ENCODE data around the gene AUP1. TPM values are rescaled to one million over a fixed set of nuclear protein-coding genes. Genes with fewer than 3 reads are reported as not detected.

AUP1 gene, protein sequence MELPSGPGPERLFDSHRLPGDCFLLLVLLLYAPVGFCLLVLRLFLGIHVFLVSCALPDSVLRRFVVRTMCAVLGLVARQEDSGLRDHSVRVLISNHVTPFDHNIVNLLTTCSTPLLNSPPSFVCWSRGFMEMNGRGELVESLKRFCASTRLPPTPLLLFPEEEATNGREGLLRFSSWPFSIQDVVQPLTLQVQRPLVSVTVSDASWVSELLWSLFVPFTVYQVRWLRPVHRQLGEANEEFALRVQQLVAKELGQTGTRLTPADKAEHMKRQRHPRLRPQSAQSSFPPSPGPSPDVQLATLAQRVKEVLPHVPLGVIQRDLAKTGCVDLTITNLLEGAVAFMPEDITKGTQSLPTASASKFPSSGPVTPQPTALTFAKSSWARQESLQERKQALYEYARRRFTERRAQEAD
- 100 to 1,000 TPM in 2 of 6 experiments, 10 to 100 TPM in 4; 81.0 to 119 (median 94.6) TPM for total RNA-seq (2021; fragmentation: NEBNext Ultra II Directional; extraction: Animal tissue kit (Norgen Biotek cat#: 25700))
- long read RNA-seq, transcript AUP1-201 (12 exons, 1,695 nt) = major isoform, 127 of 187 reads
- long read RNA-seq, partial matches to known transcripts = 18 of 187 reads
- long read RNA-seq, other reads (novel, unspliced or antisense) = 36 of 187 reads

DNA sequence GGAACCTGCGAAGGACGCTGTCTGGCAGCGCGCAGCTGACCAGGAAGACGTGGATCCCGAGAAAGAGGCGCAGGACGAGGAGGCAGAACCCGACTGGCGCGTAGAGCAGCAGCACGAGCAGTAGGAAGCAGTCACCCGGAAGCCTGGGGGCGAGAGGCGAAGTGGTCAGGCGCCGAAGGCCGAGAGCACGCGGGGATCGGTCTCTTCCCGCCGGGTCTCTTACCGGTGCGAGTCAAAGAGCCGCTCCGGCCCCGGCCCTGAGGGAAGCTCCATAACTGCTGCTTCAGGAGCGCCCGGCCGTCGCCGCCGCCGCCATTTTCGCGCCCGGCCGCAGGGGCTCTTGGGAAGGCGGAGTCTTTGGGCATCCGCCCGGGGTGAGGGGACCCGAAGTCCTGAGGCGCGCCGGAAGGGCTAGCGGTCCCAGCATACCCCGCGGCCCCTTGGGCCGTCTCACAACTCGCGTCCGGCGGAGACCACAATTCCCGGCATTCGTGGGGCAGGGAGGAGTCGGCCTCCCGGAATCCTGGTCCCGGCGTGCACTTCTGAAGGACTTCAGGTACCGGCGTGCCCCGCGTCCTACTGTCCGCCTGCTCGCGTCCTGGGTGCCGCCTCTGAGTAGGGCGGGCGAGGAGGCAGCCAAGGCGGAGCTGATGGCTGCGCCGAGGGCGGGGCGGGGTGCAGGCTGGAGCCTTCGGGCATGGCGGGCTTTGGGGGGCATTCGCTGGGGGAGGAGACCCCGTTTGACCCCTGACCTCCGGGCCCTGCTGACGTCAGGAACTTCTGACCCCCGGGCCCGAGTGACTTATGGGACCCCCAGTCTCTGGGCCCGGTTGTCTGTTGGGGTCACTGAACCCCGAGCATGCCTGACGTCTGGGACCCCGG is at the start of gene AUP1, which contains the start of gene HTRA2:
TSS of gene AUP1 (minus strand) at position 350 of the 882 bp plus-strand sequence. CDS start at position 273, 77 bp downstream.
TSS of gene HTRA2 (plus strand) at position 577 of the 882 bp plus-strand sequence. CDS start at position 651, 74 bp downstream.
- peak within 1 kb of the TSS; percentile 100 for H3K4me3 Mint-ChIP-seq
- peaks cover 37% of the 10 kb centered on the region for H3K4me1 Mint-ChIP-seq (ENCODE audit: low read depth)
- DNase-seq = peak; percentile 99
- peaks cover 39% of the 10 kb centered on the region for H3K36me3 Mint-ChIP-seq (ENCODE audit: low read depth)
- peaks cover 4% of the 10 kb centered on the region for H3K27me3 Mint-ChIP-seq (ENCODE audit: insufficient read depth)
- H3K27ac Mint-ChIP-seq = peak within 1 kb of the TSS; percentile 99
- TF ChIP-seq, protein P1, sequence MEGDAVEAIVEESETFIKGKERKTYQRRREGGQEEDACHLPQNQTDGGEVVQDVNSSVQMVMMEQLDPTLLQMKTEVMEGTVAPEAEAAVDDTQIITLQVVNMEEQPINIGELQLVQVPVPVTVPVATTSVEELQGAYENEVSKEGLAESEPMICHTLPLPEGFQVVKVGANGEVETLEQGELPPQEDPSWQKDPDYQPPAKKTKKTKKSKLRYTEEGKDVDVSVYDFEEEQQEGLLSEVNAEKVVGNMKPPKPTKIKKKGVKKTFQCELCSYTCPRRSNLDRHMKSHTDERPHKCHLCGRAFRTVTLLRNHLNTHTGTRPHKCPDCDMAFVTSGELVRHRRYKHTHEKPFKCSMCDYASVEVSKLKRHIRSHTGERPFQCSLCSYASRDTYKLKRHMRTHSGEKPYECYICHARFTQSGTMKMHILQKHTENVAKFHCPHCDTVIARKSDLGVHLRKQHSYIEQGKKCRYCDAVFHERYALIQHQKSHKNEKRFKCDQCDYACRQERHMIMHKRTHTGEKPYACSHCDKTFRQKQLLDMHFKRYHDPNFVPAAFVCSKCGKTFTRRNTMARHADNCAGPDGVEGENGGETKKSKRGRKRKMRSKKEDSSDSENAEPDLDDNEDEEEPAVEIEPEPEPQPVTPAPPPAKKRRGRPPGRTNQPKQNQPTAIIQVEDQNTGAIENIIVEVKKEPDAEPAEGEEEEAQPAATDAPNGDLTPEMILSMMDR (IDR thresholded peaks at IDR 0.05) = no peak
- H3K9me3 Mint-ChIP-seq = no peaks in the 10 kb centered on the region

DNA sequence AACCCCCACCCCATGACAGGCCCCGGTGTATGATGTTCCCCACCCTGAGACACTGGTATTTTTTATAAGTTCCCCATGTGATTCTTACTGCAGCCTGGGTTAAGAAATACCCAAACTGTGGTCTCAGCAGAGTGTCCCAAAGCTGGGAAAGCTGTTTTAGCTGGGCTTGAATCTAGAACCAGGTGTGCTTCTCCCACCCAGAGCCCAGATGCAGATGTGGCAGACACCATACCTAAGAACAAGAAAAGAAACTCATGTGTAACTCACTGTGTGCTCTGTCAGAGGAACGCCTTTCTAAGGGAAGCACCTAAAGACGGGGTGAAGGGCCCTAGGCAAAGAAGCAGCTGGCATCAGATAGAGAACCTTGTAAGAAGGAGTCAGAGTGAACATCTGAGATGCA is 48.9 kb upstream of the AUP1 start:
- no peak for DNase-seq
- no peaks in the 10 kb centered on the region for H3K27me3 Mint-ChIP-seq (ENCODE audit: insufficient read depth)
- no peaks in the 10 kb centered on the region for H3K36me3 Mint-ChIP-seq (ENCODE audit: low read depth)
- H3K27ac Mint-ChIP-seq = no peak overlapping the region
- TF ChIP-seq, protein P1 (IDR thresholded peaks at IDR 0.05) = no peak
- H3K4me3 Mint-ChIP-seq = no peak overlapping the region
- peaks cover 67% of the 10 kb centered on the region for H3K4me1 Mint-ChIP-seq (ENCODE audit: low read depth)
- H3K9me3 Mint-ChIP-seq = no peaks in the 10 kb centered on the region

DNA sequence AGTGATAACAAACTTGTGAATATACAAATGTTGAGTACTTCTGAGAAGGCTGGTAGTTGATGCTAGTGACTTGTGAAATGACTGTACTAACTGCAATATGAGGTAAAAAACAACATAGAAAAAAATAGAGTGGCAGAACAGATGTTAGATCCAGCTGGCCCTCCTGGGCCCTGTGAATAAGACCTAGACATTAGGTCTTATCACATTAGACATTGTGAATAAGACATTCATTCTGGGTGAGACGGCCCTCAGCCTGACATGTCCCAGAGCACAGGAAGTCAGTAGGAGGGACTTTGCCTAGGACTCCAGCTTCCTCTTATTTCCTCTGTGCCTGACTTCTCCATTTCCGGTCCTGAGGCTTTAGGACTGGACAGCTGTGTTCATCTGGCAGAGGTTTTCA is 47.9 kb upstream of the AUP1 start:
- no peaks in the 10 kb centered on the region for H3K36me3 Mint-ChIP-seq (ENCODE audit: low read depth)
- 0 out of 2 replicates have a peak overlapping the region, but pooled peaks have one; percentile 8 for H3K4me3 Mint-ChIP-seq
- H3K9me3 Mint-ChIP-seq = no peaks in the 10 kb centered on the region
- DNase-seq = no peak
- TF ChIP-seq, protein P1 (IDR thresholded peaks at IDR 0.05) = no peak
- H3K4me1 Mint-ChIP-seq (ENCODE audit: low read depth) = peaks cover 64% of the 10 kb centered on the region
- H3K27ac Mint-ChIP-seq = peak overlapping the region; percentile 94
- H3K27me3 Mint-ChIP-seq (ENCODE audit: insufficient read depth) = no peaks in the 10 kb centered on the region

DNA sequence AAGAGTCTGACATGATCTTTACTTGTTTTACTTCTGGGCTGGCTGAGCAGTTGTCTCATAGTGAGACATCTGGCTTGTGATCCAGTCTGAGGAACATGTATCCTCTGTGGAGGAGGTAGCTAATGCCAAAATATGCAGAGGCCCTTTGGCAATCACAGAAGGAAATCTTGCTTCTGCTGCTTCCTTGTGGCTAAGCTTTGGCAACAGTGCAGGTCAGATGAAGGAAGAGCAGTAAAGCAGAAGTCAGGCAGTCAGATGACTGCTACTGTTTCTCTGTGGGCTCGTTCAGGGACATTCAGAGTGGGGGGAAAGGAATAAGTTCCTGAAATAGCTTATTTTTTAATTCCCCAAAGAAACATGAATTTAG is 47.3 kb upstream of the AUP1 start:
- TF ChIP-seq, protein P1 (IDR thresholded peaks at IDR 0.05) = peak; percentile 42; the same call in 1 of the 2 replicates
- no peaks in the 10 kb centered on the region for H3K9me3 Mint-ChIP-seq
- peak overlapping the region; percentile 94 for H3K27ac Mint-ChIP-seq
- no peaks in the 10 kb centered on the region for H3K27me3 Mint-ChIP-seq (ENCODE audit: insufficient read depth)
- DNase-seq = peak; percentile 90
- H3K4me1 Mint-ChIP-seq (ENCODE audit: low read depth) = peaks cover 59% of the 10 kb centered on the region
- no peaks in the 10 kb centered on the region for H3K36me3 Mint-ChIP-seq (ENCODE audit: low read depth)
- peak overlapping the region; percentile 74 for H3K4me3 Mint-ChIP-seq

DNA sequence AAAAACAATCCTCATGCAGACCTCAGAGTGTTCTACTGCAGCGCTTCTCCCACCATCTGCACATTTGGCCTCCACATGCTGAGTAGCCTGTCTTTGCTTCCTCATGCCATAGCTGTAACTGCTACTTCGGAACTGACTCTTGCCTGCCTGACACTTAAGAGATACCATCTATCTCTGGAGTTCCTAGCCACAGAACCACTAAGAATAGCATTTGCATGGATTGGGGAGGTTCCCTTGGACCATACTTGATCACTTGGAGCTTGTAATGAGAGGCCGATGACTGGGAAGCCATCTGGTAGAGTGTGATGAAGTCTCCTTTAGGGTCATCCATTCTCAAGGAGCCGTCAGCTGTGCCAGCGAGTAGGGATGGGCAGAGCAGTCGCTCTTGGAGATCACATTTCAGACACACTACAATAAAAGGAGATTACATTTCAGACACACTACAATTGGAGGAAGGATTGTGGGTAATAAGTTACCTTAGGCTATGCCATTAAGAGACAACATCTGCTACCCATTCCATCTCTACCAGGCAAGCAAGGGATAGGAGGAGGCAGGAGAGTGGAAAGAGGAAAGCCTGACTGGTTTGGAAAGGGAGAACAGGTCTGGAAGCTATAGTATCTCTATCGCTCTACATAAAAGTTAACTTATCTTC is 46.8 kb upstream of the AUP1 start:
- Mint-ChIP-seq H3K27ac (peak overlapping the region; percentile 94), H3K27me3 (ENCODE audit: insufficient read depth) (no peaks in the 10 kb centered on the region), H3K4me1 (ENCODE audit: low read depth) (peaks cover 54% of the 10 kb centered on the region), H3K4me3 (peak overlapping the region; percentile 74), H3K9me3 (no peaks in the 10 kb centered on the region), H3K36me3 (ENCODE audit: low read depth) (no peaks in the 10 kb centered on the region)
- DNase-seq = peak; percentile 88
- TF ChIP-seq, protein P1 (IDR thresholded peaks at IDR 0.05) = no peak
